HG02759 (cell line): ENCODE results near the gene VWF.
"Not testable (repeated sequence)": the region's sequence is repeated elsewhere in the genome, so short reads cannot be mapped to it uniquely, and the experiment has no call there.

Source experiments
- ATAC-seq: cut with Tn5 transposase; IDR thresholded peaks from one replicate; pipeline ENCODE4 v1.9.1; 2021; ENCODE audit warnings: mild to moderate bottlenecking, moderate library complexity; ENCODE audit not compliant: unreplicated experiment

VWF gene

DNA sequence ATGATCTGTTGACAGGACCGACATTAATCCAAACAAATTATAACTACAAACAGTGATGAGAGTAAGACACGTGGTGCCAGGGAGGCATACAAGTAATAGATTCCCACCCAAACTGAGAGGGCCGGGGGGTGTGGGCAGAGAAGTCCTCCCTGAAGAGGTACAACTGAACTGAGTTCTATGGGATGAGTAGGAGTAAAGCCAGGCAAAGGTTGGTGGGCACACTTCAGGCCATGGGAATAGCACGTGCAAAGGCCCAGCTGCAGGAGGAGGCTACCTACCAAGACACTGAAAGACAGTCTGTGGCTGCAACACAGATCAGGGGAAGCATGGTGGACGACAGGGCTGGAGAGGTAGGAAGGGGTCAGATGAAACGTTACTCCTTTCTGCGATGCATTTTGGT lies 22.0 kb upstream of the VWF start:
- no peak for ATAC-seq

DNA sequence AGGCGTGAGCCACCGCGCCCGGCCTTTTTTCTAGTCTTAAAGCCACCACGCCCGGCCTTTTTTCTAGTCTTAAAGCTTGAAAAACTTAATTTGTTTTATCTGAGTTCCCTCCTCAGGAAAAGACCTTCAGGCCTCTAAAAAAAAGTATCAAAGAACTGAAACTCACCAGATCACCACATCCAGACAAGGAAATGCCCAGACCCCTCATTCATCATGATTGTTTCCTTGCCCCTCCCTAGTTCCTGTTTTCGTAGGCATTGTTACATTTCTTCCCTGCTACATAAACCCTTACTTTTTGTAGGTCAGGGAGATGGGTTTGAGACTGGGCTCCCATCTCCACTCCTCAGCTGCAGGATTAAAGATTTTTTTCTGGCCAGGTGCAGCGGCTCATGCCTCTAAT lies 21.1 kb upstream of the VWF start:
- ATAC-seq = no peak

DNA sequence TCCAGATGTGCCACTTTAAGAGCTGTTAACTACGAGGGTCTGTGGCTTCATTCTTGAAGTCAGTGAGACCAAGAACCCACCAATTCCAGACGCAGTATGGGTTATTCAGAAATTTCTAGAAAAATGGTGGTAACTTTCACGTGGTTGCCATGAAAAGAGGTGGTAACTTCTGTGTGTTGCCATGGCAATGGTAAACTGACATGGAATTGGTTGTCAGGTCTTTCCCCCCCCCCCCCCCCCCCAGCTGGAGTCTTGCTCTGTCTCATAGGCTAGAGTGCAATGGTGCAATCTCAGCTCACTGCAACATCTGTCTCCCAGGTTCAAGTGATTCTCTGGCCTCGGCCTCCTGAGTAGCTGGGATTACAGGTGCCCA lies 18.8 kb upstream of the VWF start:
- ATAC-seq = no peak

DNA sequence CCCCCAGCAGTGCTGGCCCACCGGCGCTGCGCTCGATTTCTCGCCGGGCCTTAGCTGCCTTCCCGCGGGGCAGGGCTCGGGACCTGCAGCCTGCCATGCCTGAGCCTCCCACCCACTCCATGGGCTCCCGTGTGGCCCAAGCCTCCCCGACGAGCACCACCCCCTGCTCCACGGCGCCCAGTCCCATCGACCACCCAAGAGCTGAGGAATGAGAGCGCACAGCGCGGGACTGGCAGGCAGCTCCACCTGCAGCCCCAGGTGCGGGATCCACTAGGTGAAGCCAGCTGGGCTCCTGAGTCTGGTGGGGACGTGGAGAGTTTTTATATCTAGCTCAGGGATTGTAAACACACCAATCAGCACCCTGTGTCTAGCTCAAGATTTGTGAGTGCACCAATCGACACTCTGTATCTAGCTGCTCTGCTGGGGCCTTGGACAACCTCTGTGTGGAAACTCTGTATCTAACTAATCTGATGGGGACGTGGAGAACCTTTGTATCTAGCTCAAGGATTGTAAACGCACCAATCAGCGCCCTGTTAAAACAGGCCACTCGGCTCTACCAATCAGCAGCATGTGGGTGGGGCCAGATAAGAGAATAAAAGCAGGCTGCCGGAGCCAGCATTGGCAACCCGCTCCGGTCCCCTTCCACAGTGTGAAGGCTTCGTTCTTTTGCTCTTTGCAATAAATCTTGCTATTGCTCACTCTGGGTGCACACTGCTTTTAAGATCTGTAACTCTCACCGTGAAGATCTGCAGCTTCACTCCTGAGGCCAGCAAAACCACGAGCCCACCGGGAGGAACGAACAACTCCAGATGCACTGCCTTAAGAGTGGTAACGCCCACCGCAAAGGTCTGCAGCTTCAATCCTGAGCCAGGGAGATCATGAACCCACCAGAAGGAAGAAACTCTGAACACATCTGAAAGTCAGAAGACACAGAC lies 18.2 kb upstream of the VWF start:
- ATAC-seq = not testable (repeated sequence)

DNA sequence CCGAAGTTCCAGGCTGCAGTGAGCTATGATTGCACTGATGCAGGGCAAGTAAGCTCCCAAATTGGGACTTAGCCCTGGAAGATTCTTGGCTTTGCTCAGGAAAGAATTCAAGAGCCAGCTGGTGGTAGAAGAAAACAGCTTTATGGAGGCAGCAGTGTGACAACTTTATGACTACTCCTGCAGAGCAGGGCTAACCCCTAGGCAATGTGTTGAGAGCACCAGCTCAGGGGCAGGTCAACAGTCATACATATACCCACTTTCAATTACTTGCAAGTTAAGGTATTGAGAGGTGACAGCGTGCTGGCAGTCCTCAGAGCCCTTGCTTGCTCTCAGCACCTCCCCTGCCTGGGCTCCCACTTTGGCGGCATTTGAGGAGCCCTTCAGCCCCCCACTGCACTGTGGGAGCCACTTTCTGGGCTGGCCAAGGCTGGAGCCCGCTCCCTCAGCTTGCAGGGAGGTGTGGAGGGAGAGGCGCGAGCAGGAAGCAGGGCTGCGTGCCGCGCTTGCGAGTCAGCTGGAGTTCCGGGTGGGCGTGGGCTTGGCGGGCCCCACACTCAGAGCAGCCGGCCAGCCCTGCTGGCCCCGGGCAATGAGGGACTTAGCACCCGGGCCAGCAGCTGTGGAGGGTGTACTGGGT lies 17.4 kb upstream of the VWF start:
- ATAC-seq = not testable (repeated sequence)

DNA sequence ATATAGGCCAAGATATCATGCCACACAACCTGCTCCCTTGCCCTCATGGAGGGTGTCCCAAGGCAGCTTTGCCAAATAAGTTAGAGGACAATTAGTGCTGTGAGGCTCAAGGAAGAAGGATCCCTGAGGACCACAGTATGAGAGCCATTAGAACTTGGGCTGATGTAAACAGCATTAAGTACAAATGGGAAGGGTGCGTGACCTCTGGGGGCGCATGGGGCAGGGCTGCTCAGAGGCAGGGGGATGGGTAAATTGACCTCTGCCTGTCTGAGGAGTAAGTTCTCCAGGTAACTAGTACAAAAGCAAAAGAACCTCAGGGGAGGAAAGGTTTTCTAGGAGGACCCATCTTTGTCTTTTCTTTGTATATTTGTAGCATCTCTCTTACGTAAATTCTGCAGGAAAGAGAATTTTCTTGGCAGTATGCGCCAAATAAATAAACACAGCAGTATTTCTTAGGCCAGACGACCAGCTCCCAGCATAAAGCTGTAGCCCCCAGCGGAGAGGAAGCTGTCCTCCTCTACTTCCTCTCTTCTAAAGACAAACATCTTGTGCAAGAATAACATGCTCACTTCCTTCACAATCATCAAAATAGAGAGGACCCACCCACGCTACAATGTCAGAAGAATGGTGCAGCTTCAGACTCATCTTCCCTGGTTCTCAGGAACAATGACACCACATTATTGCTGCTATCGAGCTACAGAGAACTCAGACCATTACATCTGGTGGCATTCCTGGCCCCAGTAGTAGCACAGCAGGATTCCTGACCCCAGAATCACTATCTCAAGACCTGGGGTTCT lies 16.4 kb upstream of the VWF start:
- ATAC-seq = no peak

DNA sequence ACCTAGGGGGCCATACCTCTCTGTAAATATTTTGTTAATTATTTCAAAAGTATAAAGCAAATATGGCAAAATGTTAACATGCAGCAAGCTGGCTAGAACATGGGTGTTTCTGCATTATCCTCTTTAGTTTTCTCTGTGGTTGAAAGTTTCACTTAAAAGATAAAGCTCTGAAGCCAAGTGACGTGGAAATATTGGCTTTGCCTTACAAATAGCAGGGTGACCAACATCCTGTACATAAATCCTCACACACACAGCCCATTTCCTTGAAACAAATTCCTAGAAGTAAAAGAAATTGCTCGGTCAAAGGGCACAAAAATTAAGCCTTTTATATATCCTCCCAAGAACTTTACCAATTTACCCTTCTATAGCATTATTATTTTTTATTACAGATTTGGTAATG lies 10.6 kb upstream of the VWF start:
- no peak for ATAC-seq

DNA sequence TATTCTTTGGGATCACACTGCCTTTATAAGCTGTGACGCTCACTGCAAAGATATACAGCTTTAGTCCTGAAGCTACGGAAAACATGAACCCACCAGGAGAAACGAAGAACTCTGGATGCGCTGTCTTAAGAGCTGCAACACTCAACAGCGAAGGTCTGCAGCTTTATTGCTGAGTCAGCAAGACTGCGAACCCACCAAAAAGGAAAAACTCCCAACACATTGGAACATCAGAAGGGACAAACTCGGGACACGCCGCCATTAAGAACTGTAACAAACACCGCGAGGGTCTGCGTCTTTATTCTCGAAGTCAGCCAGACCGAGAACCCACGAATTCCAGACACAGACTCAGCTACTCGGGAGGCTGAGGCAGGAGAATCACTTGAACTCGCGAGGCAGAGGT lies 9.2 kb upstream of the VWF start:
- no peak for ATAC-seq

DNA sequence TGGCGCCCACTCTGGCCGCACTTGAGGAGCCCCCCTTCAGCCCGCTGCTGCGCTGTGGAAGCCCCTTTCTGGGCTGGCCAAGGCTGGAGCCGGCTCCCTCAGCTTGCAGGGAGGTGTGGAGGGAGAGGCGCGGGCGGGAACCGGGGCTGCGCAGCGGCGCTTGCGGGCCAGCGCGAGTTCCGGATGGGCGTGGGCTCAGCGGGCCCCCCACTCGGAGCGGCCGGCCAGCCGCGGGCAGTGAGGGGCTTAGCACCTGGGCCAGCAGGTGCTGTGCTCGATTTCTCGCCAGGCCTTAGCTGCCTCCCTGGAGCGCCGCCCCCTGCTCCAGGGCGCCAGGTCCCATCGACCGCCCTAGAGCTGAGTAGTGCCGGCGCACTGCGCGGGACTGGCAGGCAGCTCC lies 8.0 kb upstream of the VWF start:
- ATAC-seq = no peak

DNA sequence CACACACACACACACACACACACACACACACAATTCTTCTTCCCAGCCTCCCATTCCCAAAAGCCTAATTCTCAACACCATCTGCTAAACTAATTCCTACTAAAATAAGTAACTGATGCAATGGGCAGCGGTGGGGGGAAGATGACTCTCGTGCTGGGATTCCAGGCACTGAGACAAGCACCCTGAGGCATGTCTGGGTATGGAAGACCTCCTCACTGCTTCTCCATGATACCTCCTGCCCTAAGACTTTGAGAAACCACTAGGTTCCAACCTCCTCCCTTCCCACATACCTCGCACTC lies 789 bp upstream of the VWF start:
- no peak for ATAC-seq

DNA sequence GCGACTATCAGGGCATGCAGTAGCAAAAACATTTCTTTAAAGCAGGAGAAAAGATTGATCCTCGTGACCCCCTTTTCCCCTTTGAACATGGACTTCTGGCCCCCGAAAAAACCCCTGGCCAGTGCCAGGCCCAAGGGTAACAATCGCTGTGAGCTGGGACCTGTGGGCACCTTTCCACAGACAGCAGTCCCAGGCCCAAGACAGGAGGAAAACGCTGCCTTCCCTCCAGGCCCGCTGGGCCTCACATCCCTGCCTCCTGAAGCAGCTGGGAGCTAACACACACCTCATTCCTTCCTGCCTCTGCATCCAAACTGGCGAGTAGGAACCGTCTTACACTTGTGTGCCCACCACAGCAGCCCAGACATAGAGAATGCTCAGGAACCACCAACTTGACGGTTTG lies 1.2 kb downstream of the VWF start:
- ATAC-seq = no peak

DNA sequence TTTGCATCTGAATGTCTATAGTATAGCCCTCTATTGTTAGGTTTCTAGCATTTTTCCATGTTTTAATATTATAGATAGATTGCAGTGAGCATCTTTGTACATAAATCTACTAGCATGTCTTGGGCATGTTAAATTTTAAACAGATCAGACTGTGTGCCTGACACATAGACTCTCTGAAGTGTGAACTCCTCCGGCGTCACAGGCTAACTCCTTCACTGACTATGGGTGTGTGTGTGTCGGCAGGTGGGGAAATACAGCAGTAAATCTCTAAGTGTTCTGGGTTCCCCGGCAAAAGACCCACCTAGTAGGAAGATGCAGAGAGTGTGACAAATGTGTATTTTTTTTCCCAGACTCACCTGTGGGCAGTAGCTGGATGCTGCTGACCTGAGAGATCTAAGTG lies 2.3 kb downstream of the VWF start:
- no peak for ATAC-seq

DNA sequence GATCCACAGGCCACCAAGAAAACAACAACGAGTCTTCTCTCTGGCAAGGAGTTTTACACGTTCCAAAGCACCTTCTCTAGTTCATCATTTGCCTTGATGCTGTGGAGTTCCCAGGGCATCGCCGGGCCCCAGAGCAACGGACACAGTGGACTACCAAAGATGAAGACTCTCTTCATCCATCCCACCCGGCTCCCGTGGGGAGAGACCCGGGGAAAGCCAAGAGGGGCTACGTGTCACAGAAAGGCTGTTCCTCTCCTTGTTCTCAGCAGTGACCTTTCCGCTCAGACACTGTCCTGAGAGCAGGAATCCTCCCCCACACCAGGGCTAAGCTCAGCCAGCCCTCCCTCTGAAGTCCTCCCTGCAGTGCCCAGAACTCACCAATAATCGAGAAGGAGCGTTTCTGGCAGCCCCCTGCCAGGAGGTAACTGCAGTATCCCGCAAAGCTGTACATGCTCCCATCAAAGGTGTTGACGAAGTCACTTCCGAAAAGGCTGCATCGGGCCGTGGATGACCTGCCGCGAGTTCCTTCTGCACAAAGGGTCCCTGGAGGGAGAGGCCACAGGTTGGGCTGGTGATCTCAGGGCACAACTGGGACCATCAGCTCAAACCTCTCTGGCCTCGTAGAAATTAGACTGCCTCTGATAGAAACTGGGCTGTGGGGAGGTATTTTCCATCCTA lies 3.5 kb downstream of the VWF start:
- ATAC-seq = no peak

DNA sequence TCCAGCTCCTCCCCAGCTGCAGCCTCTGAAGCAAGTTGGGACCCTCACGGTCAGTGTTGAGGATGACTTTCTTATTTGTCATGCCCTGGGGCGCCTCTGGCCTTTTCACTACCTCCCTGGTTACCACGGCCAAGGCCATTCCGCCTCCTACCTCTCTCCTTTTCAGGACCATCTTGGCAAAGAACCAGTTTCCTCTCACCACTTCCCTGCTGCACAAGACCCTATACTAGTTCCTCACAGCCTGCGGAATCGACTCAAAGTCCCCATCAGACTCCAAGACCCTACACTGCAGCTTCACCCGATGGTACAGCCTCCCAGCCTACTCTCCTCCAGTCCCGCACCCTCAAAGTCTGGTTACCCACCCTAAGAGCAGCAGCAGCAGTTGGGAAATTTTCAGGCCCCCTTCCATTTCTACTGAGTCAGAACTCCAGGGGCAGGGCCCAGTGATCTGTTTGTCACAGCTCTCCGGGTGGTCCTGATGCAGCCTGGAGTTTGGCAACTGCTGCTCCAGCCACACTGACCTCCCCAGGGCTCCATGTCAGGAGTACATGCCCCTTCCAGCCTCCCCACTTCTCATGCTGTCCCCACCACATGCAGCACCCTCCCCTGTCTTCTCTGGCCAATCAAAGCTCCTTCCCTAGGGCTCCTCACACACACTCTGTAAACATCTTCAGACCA lies 5.4 kb downstream of the VWF start:
- no peak for ATAC-seq

DNA sequence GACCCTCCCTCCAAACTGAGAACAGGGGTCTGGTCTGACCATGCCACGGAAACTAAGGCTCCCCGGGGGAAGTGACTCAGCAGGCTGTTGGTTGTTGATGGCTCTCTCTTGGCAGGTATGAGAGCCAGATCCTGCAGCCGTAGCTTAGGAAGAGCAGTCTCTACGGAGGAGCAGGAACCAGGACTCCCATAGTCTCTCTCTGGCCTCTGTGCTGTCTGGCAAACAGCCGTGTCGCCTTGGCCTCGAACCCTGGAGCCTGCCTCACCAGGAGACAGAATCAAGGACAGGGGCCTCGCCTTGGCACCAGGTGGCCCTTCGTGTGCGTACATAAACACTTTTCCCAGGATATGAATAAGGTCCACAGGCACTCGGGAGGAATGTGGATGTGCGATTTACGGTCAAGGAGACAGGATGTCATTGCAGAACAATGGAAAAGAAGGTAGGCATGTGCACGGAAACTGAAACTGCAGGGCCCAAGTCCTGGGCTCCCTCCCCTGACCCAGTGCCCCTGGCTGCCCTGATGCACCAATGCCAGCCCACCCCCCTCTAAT lies 7.9 kb downstream of the VWF start:
- ATAC-seq = no peak

DNA sequence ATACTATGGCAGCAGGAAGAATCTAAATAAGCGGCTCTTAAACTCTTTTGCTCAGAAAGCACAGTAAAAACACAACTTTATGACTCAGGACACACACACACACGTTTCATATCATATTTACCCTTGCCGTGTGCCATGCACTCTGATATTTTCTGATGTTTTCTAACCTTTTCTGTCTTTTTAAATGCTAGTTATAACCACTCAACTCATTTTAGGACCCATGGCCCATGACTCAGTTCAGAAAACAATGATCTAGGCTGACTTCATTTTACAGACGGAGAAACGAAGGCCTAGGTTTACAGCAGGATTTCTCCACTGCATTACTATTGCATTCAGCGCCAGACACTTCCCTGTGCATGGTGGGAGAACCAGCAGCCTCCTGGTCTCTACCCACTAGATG lies 9.1 kb downstream of the VWF start:
- ATAC-seq = no peak

DNA sequence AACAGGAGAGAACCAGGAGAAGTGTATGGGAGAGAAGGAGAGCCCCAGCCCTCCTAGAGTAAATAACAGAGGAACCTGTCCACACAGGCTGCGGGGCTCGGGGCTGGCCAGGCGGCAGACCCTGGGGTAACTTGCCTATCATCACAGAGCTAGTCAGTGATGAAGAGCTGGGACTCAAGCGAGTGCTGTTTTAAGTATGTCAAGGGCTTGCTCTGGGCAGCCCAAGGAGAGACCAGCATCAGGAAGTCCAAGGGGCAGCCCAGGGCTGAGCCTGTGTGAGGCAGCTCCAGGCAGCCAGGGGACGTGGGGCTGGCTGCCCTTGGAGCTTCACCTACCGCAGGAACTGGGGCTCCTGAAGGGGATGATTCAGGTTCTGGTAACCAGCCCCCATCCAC lies 10.0 kb downstream of the VWF start:
- ATAC-seq = no peak

DNA sequence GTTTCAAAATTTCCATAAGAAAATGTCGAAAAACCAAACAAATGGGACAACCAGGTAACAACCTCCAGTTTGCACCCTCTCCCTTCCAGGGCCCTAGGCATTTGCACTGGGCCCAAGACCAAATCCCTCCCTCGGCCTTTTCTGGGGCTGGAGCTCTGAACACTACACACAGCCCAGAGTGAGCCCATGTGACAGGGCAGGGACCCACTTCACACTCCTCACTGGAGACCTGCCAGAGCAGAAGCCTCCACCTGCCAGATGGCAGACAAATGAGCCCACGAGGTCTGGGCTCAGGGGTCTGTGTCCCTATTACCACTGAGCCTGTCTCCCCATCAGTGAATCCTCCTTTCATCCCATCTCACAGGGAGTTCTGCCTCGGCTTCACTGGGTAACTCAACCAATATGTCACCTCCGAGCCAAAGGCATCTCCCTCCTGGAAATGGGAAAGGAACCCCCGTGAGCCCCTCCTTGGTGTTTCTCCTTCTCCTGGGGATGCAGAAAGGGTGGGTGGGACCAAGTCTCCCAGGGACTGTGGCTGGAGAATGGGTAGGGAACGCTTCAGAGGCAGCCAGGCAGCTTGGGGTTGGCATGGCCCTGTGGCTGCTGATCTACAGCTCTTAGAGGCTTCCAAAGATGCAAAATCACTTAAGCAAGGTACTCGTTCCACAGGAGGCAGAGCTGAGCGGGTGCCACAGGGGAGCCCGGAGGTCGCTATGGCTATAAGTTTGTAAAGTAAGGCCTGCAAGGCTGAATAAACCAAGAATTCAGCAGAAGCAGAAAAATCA lies 10.6 kb downstream of the VWF start:
- no peak for ATAC-seq

DNA sequence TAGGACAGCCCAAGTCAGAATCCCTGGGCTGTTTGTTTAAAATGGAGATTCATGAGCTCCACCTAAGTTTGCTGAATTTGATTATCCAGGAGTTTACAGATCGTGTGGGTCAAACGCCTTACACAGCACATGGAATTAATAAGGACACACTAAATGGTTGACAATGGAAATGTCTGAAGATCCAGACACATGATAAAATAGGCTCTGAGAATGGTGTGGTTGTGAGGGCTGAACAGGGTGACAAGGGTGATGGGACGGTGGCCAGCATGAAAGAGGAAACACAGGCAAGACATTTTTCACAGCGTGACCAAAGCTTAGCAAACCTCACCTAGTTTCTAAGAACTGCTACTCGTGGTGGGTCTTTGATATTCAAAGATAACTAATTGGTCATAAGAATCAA lies 12.5 kb downstream of the VWF start:
- no peak for ATAC-seq

DNA sequence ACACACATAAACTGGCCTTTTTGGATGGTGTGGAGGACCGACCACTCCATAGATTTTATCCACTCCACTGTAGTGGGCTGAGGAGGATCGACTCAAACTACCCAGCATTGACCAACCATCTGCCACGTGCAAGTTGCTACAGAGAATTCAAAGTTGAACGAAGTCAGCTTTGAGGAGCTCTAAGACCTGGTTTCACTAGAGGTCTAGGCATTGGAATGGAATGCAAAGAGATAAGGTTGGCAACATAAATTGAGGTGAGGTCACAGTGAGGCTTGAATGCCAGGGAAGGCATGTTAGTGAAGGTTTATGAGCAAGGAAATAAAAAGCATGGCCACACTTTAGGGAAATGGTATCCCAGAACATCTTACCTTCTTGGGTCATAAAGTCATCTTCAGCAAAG lies 14.5 kb downstream of the VWF start:
- ATAC-seq = no peak
